GM06990 (cell line): ENCODE measurements around the gene RSF1.

Experiments used
- DNase-seq: peaks from one replicate; pipeline ENCODE4 v3.0.0-alpha.2; 2011; ENCODE audit not compliant: insufficient read length; ENCODE audit errors: extremely low read depth
- H3K27me3 ChIP-seq: replicated peaks from 2 replicates; pipeline ENCODE4 v1.6.0; 2011; ENCODE audit warnings: low read length; ENCODE audit not compliant: control insufficient read depth, insufficient read depth
- H3K36me3 ChIP-seq: 2 replicates; pipeline ENCODE4 v1.5.1; 2011; ENCODE audit warnings: low read length; ENCODE audit not compliant: control insufficient read depth, insufficient read depth
- H3K4me3 ChIP-seq: replicated peaks from 2 replicates; pipeline ENCODE4 v1.5.1; 2011; ENCODE audit warnings: low read depth, mild to moderate bottlenecking, control low read depth, low read length
- CTCF ChIP-seq: IDR thresholded peaks from 2 replicates; pipeline ENCODE4 v1.5.1; 2011; ENCODE audit warnings: low read length, control low read depth, mild to moderate bottlenecking, inconsistent platforms; ENCODE audit not compliant: insufficient read depth, poor library complexity, severe bottlenecking

RSF1 gene

GRCh38 chr11:77747381-77747969, 73.0 kb downstream of the RSF1 start:
- H3K4me3 ChIP-seq = no peak overlapping the region
- no peaks in the 10 kb centered on the region for H3K27me3 ChIP-seq
- no peak for DNase-seq
- no peak for TF ChIP-seq CTCF
- peaks cover 1% of the 10 kb centered on the region; the same call in 1 of the 2 replicates for H3K36me3 ChIP-seq

GRCh38 chr11:77736473-77736872, 84.0 kb downstream of the RSF1 start:
- DNase-seq = no peak
- peaks cover under 1% of the 10 kb centered on the region for H3K36me3 ChIP-seq
- H3K4me3 ChIP-seq = no peak overlapping the region
- no peak for TF ChIP-seq CTCF
- no peaks in the 10 kb centered on the region for H3K27me3 ChIP-seq

GRCh38 chr11:77734890-77735289, 85.6 kb downstream of the RSF1 start:
- H3K27me3 ChIP-seq = no peaks in the 10 kb centered on the region
- no peak overlapping the region for H3K4me3 ChIP-seq
- DNase-seq = no peak
- H3K36me3 ChIP-seq = peaks cover 3% of the 10 kb centered on the region
- no peak for TF ChIP-seq CTCF

- peaks cover 3% of the 10 kb centered on the region for H3K36me3 ChIP-seq
- no peak for DNase-seq
- no peak for TF ChIP-seq CTCF
- no peaks in the 10 kb centered on the region for H3K27me3 ChIP-seq
- H3K4me3 ChIP-seq = no peak overlapping the region
These were observed 88.4 kb downstream of the RSF1 start for GRCh38 chr11:77732143-77732542.

- TF ChIP-seq CTCF = no peak
- DNase-seq = no peak
- no peaks in the 10 kb centered on the region for H3K27me3 ChIP-seq
- H3K36me3 ChIP-seq = peaks cover 3% of the 10 kb centered on the region
- no peak overlapping the region for H3K4me3 ChIP-seq
These were observed 89.7 kb downstream of the RSF1 start for GRCh38 chr11:77730789-77731188.

- H3K4me3 ChIP-seq = no peak overlapping the region
- no peaks in the 10 kb centered on the region for H3K27me3 ChIP-seq
- no peak for DNase-seq
- no peak for TF ChIP-seq CTCF
- H3K36me3 ChIP-seq = peaks cover 5% of the 10 kb centered on the region
These were observed 91.5 kb downstream of the RSF1 start for GRCh38 chr11:77729063-77729462.
